Esophagus squamous epithelium (tissue), 4 donors: ENCODE measurements around the gene DGKD.

Experiments used
- POLR2A ChIP-seq, 4 donors: fragments of 450-650 bp; IDR thresholded peaks; one replicate each; pipeline ENCODE4 v1.6.1; 2017; ENCODE audit warnings: antibody characterized with exemption in 4 of 4, mild to moderate bottlenecking in 4 of 4, moderate library complexity in 3 of 4
- TF ChIP-seq, protein P1 (sequence below), 6 experiments: fragments of 450-650 bp in 4 of 6; fragments of 200-600 bp in 2 of 6; sonication (generic) in 2 of 6; IDR thresholded peaks; one replicate each; pipeline ENCODE4 v1.5.1; 2016 to 2019; ENCODE audit warnings: antibody characterized with exemption in 6 of 6, mild to moderate bottlenecking in 4 of 6, moderate library complexity in 4 of 6

DNA sequence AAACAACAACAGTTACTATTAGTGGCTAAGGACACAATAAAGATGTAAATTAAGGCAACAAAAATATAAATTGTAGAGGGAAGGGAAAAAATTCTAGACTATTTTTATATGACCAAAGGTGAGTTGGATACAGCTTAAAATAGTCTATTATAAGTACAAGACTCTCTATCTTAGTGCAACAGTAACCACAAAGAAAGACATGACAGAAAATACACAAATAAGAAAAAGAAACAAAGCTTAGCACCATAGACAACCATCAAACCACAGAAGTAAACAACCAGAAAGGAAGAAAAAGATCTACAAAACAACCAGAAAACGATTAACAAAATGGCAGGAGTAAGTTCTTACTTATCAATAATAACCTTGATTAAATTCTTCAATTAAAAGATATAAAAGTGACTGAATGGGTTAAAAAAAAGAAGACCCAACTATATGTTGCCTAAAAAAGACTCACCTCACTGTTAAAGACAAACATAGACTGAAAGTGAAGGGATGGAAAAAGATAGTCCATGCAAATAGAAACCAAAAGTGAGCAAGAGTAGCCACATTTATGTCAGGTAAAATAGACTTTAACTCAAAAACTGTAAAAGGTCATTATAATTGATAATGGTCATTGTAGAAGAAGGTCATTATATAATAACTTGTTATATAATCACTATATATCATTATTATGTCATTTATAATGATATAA lies 149.8 kb downstream of the DGKD start:
- TF ChIP-seq, protein P1, sequence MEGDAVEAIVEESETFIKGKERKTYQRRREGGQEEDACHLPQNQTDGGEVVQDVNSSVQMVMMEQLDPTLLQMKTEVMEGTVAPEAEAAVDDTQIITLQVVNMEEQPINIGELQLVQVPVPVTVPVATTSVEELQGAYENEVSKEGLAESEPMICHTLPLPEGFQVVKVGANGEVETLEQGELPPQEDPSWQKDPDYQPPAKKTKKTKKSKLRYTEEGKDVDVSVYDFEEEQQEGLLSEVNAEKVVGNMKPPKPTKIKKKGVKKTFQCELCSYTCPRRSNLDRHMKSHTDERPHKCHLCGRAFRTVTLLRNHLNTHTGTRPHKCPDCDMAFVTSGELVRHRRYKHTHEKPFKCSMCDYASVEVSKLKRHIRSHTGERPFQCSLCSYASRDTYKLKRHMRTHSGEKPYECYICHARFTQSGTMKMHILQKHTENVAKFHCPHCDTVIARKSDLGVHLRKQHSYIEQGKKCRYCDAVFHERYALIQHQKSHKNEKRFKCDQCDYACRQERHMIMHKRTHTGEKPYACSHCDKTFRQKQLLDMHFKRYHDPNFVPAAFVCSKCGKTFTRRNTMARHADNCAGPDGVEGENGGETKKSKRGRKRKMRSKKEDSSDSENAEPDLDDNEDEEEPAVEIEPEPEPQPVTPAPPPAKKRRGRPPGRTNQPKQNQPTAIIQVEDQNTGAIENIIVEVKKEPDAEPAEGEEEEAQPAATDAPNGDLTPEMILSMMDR (IDR thresholded peaks at IDR 0.05) = no peak
- no peak for TF ChIP-seq POLR2A (IDR thresholded peaks at IDR 0.05)
